NCI-H1694 treated with DMSO at 0.1 percent for 48 hours (cell line): ENCODE measurements around the gene HHAT.

Experiments
- DNase-seq: peaks from one replicate; lab custom pipeline; 2025; lab: John Stamatoyannopoulos, UW

The HHAT gene

DNA sequence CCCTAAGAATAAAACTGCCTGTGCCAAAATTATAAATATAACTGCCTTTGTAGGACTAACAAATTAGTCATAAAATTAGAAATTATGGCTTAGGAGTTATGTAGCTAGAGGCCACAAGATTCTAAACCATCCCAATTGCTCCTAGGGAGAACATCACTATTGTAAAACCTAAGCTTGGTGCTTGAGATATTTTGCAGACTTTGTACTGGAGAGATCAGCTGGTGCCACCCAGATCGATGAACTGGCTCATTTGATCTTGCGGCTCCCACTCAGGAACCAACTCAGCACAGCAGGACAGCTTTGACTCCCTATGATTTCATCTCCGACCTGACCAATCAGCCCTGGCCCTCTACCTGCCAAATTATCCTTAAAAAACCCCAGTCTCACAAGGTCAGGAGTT is 30.6 kb downstream of the HHAT start:
- no peak for DNase-seq

DNA sequence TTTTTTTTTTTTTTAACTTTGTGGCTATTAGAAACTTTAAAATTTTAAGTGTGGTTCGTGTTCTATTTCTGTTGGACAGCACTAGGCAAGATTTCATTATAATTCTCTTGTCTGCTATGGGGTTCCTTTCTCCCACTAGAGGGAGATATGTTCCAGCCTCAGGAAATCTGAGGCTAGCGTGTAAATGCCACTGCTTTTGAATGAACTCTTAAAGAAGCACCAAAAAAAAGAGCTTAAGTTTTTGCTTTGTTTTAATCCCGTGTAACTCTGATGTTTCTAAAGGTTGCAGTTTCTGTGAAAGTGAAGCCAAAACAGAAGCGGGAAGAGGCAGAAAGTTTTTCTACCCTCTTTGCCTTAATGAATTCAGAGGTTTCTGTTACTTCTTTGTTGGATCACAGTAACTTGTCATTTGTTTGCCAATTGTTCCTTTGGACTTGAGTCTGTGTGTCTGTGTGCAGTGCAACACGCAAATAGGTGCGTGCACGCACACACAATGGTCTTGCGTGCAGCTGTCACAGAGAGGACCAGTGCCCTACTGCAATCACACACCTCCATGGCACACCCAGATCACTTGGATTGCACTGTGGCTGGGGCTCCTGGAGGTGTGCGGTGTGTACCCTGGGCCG is 32.3 kb downstream of the HHAT start:
- peak; percentile 49 for DNase-seq

DNA sequence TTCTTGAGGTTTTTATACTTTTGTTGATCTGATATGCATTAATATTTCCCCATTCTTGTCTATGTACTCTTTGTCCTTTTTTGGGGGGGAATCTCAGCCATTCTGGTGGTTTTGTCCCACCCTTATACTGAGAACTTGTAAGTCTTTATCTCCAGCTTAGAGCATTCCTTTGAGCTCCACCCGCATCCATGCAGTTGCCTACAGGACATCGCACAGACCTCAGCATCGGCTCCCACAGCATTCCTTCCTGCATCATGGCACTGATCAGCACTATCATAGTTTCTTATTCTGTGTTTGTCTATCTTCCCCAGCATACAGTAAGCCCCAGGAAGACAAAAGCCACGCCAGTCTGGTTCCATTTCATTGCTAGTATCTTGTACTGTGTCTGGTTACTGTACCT is 33.0 kb downstream of the HHAT start:
- DNase-seq: no peak

DNA sequence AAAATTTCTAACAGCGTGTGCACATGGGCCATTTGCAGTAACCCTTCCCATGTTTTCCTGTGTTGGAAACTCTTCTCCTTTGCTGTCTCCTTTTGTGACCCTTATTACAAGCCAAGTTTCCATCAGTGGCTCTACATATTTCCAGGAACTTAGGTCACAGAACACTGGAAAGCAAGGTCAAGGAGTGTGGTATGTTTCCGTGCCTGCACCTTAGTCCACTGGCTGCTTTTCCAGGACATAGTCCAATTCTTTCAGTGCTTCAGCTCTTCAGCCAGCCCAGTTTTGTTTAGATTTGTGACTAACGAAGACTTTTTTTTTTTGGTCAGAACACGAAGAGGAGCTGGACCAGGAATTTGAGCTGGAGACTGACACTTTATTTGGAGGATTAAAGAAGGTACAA is 33.8 kb downstream of the HHAT start:
- DNase-seq: no peak

DNA sequence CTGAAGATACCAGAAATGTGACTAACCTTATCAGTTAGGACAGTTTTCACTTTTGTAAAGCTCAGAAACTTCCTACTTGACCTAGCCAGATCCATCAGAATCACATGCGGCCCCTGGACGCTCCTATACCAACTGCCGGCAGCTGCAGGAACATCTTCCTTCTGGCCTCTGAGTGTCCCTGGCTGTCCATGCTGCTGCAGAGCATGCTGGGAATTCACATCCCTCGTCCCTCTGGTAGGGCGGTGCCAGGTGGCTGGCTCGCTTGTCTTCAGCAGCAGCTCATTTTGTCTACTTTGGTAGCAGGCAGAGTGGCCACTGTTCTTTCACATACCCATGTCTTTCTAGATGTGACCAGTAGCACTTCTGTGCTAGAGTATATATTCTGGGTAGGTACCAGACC is 34.4 kb downstream of the HHAT start:
- DNase-seq: no peak

DNA sequence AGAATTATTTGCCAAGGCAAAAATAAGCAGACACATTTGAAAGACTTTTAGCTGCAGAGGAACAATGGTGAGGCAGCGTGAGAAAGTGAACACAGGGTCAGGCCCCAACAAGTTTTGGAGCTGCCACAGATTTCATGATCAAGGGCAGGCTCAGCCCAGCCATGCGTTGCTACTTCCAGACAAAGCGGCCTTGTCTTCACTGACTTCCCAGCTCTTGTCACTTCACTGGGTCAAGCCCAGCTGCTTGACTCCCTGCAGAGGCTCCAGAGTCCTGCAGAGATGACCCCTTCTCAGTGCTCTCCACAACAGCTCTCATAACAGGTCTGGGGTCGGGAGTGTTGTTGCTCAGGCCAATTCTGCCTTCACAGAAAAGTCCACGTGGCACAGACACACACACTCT is 35.8 kb downstream of the HHAT start:
- DNase-seq: no peak

DNA sequence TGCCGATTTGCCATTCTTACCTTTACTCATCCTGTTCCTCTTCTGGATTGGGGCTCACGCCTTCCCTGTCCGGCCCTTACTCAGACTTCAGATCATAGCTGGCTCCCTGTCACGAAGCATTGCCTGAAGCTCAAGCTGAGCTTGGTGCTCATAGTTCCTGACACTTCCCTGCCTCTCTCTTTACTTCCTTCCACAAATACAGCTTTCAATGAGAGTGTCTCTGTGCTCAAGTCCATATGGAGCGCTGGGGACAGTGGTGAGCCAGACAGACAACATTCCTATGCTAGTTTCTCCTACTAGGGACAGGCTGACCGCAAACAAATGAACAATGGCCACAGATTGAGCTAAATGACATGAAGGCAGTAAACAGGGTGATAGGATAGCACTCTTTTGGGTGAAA is 38.1 kb downstream of the HHAT start:
- no peak for DNase-seq

DNA sequence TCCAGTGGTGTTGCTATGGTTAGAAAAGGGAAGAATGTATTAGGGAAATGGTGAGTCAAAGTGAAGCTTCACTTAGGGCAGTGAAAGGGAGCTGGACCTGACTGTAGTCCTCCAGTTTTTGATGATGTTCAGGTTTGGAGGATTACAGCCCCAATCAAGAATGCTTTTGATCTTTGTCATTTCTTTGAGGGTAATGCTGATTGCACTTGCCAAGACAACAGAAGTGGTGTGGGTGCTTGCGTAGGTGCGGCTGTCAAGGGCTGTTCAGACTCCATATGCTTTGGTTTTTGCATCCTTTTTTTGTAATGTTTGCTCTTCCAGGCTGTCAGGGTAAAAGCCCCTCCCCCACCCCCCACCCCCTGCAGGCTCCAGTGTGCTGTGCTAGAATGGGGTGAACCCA is 38.9 kb downstream of the HHAT start:
- no peak for DNase-seq

DNA sequence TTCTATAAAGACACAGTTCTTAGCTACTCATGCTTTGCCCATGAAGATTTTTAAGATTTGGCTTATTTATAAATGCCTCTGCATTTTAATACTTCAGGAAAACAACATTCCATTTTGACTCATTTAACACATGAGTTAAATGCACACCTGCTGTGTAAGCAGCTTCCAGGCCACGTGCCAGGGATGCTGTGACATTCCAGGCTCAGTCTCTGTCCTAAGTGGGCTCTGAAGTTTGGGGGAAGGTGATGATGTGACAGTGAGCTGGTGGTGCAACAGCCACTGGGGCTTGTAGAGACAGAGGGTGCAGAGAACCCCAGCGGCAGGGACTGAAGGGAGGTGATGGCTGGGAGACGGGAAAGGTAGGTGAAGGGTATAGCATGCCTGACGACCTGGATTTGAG is 40.7 kb downstream of the HHAT start:
- no peak for DNase-seq

DNA sequence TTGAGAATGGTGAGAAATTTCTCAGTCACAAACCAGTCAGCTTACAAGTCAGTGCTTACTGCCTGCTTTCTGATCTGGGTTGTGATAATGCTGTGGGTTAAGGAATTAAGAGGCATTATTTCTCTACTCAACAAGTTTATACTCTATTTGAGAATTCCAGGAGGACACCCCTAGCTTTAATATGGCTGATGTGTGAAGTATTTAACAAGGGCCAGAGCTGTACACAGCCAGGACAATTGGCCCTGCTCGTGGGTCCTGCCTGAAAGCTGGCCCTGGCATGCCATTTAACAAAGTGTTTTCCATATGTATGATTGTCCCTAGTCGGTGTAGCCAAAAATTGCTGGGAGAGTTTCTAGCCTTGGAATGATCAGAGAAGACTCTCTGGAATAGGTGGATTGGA is 43.2 kb downstream of the HHAT start:
- DNase-seq: no peak

DNA sequence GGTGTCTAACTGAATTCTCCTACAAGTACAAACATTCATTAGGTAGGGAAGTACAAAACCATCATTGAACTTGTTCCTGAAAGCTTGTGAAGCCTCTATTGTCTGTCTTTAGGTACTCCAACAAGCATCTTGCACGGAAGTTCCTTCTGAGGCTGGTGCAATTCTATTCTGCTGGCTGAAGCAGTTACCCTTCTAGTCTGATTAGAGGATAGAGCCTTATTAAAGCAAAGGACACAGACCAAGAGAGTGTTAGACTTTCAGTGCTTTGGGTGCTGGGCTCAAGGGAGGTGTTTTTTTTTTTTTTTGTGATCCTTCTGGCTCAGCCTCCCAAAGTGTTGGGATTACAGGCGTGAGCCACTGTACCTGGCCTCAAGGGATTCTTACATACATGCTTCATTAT is 43.8 kb downstream of the HHAT start:
- DNase-seq: no peak

DNA sequence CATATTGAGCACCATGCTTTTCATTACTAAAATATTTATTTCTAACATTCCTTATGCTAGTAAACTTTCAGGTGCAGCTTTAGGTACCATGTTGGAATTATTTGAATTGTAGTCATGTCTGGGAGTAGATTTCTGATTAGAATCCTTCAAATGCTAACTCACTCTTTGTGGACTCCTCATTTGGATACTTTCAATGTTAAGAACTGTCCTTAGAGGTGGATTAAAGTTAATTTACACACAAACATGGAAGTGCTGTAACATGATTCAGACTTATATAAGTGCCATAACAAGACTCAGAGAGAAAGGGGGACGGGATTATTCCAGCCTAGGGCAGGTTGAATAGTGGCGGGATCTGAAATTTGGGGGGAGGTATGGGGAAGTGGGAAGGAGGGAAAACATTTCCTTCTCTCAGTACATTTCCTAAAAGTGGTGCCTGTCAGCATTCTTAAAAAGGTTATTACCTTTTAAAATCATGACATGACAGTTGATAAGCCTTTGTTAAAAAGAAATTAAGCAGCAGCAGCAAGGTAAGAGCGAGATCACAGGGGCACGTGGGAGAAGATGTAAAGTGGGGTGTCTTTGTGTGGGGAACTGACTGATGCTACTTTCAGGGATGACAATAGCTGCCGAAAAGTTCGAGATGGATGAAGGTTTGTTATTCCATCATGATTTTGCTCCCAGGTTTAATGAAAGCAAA is 44.4 kb downstream of the HHAT start:
- no peak for DNase-seq

DNA sequence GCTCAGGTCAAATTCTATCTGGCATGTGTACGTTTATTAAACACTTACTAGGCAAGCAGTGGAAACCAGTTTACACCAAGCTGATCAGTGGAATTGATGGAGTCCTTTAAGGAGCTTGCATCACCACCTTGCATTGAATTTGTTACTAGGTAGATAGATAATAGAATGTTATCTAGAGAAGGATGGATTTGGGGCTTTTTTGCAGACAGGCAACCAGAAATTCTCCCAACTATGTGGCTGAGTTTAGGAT is 44.9 kb downstream of the HHAT start:
- DNase-seq: no peak

DNA sequence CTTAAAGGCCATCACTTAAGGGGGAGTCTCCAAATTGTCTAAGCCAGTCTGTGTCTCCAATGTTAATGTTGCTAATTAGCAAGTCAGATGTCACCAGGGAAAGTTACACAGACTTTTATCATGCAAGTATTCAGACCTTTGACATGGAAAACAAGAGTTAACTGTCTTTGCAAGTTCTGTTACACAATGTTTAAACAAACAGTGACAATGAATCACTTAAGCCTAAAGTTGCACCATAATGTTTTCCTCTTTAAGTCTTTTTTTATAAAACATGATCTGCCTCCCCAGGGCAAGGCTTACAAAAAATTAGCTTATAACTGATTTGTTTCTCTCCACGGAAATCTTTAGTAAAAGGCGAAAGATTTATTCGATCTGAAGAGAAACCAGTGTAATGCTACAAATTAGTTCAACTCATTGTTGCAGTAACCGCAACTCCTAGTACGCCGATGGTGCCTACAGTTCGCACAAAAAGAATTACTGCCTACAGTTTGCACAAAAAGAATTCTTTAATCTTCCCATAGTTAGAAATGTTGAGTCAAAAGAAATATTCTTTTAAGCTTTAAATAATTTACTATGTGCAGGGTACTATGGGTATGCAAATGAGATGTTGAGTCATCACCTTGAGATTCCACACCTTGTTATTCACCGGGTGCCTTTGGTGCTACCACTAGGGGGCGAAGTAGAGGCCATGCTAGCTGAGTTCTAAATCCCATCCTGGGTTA is 45.3 kb downstream of the HHAT start:
- DNase-seq: peak; percentile 58

DNA sequence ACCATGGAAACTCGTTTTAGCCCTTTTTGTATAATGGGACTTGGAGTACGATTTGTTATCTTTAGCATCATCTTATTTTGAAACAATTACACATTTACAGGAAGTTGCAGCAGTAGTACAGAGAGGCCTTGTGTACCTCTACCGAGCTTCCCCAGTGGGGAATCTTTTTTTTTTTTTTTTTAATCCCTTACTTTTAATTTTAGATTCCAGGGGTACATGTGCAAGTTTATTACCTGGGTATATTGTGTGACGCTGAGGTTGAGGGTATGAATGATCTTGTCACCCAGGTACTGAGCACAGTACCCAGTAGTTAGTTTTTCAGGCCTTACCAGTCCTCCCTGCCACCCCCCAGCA is 45.9 kb downstream of the HHAT start:
- no peak for DNase-seq

DNA sequence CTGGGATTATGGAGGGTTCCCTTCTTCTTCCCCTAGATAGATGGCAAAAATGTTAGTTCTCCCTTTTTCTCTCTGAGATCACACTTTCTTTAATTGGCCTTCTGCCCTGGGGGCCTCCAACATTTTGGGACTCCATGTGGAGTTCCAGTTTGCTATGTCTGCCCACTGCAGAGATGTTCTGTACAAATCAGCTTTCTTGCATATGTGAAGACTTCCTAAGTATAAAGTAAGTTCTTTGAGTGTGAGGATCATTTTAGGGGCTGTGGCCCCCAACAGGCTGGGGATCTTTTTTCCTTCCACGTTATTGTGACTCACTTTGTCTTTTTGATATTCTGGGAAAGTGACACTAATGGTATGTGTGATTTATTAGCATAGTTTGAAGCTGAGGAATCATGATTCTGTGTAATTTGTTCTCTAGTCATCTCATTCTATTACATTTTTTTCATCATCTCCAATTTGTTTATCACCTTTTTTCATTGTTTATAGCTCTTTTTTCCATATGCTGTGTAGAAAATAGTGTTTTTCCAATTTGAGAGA is 48.2 kb downstream of the HHAT start:
- DNase-seq: no peak

DNA sequence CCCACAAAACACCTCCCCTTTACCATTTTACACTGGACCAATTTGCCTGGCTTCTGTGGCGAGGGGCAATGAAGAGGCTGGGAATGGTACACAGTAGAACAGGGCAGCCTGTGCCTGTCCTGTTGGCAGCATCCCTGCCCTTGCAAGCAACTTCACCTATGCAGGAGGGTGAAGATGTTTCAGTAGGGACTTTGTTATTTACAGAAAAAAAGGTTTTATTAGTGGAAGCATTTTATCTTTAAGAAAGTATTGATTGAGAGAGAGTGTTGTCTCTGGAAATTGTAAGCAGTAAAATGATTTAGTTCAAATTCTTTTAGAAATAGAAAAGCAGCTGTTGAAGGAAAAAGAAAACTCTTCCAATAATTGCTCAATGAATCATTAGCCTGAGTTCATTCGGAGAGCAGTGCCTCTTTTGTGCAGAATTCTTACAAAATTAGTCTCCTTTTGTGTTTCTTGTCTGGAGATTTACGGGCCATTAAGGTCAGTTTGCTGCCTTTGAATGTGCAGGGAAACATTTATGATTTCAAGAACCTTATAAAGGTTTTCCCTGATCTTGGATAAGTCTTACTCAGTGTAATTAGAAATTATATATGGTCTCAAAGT is 49.1 kb downstream of the HHAT start:
- no peak for DNase-seq

DNA sequence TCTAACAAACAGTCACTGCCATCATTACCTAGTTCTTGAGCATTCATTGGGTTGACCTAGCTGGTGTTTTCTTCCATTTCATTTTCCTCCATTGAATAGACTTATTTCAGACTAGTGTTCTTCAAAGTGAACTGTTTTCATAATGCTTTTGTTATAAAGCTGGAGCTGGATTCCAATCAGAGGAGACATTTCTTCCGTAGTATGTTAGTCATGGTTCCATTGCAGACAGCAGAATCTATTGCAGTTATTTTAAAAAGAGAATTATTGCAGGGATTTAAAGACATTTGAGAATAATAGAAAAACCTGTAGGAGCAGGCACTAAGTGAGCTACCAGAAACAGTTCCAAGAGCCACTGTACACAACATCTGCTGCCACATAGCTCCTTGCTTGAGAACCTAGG is 50.0 kb downstream of the HHAT start:
- no peak for DNase-seq

DNA sequence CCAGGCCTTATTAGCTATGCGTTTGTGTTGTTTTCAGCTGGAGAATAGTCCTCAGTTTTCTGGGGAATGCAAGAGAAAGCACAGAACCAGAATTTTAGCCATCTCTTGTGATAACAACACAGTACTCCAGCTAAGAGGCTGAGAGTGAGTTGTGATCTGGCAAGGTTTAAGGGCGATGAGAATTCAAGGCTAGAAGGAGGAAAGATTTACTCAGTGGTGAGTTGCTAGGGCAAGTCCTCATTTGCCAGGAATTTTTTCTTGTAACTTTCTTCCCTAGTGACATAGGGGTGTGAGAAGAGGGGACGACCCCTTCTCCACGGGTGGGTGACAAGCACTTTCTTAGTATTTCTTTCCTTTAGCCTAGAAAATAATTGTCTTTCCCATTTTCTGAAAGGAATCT is 53.2 kb downstream of the HHAT start:
- DNase-seq: no peak

DNA sequence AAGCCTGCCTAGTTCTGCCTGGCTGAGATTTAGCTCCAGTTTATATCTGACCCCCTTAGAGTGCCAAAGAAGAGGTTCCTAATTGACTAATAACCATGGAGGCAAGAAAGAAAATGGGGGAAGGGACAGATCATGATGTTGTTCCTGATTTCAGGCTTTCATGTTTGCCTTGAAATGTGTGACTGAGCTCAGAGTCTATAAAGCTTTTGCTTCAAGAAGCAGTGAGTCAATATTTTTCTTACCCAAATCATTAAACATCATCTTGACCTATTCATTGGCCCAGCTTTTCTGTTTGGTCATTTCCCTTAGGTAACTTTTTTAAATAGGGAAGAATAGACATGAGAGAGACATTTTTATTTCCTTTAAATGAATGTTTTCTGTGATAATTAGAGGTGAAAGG is 55.9 kb downstream of the HHAT start:
- DNase-seq: no peak

DNA sequence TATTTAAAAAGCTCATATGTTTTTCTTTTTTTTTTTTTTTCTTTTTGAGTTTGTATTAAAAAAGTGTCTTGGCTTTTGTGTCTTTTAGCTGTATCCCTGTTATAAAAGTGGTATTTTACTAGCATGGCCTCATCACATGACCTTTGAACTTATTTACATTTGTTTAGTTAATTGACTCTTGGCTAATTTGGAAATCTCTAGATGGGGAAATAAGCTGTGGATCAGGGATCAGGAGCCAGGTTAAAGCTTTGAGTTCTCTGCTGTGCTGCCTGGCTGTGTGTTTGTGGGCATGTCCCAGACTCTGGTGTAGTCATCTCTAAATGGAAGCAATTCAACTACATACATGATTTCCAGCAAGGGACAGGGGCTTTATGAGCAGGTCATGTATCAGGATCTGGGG is 56.5 kb downstream of the HHAT start:
- no peak for DNase-seq

DNA sequence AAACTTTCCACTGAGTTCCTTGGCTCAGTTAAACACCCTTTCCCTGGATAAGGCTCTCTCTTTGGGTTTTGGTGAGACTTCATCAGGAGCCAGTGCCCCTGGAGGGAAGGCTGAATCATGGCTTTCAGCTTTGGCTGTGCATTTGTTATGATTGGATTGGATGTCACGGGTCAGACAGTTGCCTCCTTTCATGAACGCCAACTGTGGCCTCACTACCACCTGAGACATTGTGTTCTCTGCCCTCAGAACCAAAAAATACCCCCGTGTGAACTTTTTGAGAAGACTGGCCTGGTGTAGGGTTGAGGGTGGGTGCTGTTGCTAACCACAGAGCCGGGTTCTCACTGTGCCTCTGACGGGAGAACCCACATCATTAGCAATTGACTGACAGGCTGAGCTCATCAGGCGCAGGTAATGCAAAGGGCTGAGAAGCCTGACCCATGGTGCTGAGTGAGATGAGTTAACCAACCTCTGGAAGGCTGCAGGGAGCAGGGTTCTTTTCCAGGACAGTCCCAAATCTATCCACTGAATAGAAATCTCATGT is 65.6 kb downstream of the HHAT start:
- DNase-seq: no peak

DNA sequence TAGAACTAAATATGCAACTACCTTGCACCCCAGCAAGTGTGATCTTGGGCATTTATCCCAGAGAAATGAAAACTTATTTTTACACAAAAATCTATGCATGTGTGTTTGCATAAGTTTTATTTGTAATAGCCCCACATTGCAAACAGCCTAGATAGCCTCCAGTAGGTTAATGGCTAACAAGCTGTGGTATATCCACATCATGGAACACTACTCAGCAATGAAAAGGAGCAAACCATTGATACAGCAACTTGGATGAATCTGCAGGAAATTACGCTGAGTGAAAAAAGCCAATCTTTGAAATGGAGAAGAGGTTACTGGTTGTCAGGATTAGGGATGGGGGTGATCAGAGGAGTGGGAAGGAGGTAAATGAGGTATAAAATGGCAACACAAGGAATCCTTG is 67.8 kb downstream of the HHAT start:
- DNase-seq: no peak
